Measurements from ENCODE around the gene PLAAT5. TPM values are rescaled to one million over a fixed set of nuclear protein-coding genes. Genes with fewer than 3 reads are reported as not detected.
A peak's percentile ranks its signal among the peaks of the same experiment; 100 is the strongest.
"Not testable (repeated sequence)": the region's sequence is repeated elsewhere in the genome, so short reads cannot be mapped to it uniquely, and the experiment has no call there.

The PLAAT5 gene, protein sequence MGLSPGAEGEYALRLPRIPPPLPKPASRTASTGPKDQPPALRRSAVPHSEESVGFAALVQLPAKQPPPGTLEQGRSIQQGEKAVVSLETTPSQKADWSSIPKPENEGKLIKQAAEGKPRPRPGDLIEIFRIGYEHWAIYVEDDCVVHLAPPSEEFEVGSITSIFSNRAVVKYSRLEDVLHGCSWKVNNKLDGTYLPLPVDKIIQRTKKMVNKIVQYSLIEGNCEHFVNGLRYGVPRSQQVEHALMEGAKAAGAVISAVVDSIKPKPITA
- under 1 TPM in 1 of 2 donors, not detected in 1; 0.36 TPM for total RNA-seq

DNA sequence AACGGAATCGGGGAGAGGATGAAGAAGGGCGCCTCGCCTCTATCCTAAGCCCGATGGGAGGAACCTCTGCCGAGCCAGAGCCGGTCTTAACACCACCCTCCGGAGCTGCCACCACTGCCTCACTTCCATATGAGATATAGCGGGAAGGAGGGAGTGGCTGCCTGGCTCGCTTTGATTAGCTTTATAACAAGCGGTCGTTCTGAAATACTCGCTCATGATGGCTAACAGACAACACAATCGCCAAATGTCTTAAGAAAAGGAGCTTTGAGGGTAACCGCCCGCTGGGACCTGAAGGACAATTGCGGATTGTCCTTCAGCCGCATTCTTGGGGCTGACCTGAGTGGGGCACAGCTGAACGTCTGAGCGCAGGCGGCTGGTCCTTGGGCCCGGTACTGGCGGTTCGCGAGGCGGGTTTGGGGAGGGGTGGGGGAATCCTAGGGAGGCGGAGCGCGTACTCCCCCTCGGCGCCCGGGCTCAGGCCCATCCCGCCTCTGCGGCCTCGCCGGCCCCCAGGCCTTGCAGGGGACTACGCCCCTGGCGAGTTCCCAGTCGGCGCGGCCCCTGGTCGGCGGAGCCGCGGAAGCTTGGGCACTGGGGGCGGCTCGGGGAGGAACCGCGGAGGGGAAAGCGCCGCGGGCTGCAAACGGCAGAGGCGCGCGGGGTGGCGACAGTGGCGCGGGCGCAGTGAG, at the start of gene PLAAT5:
Gene PLAAT5 (minus strand): TSS at position 617 of the 689 bp plus-strand sequence. CDS start 133 bp downstream, at position 484.
- H3K27me3 Mint-ChIP-seq, result peaks cover 12 to 17% of the 10 kb centered on the region in 2 donors
- DNase-seq (ENCODE audit: low spot score), result peak; percentile 63
- H3K4me3 Mint-ChIP-seq, result peak within 1 kb of the TSS; percentile 73
- H3K36me3 Mint-ChIP-seq, result peaks cover under 1% of the 10 kb centered on the region
- no peaks in the 10 kb centered on the region for H3K9me3 Mint-ChIP-seq
- peak within 1 kb of the TSS in 1 of 2 donors; percentile 16 for H3K27ac Mint-ChIP-seq
- peak; percentile 67 to 84 for ATAC-seq
- H3K4me1 Mint-ChIP-seq (ENCODE audit: low read depth in 2 of 2), result peaks cover 6 to 16% of the 10 kb centered on the region in 2 donors

DNA sequence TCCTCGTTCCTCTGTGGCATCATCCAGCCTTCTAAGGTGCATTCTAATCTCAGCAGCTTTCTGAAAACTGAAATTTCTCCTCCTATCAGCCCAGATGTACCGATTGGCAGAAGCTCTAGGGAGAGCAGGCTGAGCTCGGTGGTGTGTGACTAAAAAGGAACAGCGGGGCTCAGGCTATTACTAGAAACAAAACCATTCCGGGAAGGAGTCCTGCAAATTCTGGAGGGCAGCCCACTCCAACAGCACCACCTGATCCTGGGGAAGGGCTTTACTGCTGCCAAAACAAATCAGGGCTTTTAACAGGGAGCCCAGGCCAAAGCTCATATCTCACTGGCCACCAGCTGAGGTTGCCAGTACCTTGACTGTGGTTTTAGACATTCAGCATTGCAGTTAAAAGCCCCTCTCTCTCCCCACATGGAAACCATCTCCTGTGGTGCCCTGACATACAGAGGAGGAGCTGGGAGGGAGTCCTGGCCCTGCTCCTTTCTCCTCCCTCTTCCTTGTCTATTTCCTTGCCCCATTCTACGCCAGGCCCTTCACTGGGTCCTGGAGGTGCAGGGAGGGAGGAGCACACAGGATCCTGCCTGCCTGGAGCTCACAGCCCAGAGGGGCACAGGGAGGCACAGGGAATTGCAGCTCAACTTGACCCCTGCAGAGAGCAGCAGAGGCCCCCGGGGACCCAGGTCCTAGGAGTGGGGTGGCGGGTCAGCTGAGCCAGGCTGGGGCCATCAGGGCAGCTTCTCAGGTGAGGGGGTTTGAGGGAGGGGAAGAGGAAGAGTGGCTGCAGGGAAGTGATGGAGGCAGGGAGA, 46.5 kb upstream of the PLAAT5 start:
- peak; percentile 30 to 58 for ATAC-seq
- peaks cover 64 to 73% of the 10 kb centered on the region in 2 donors for H3K4me1 Mint-ChIP-seq (ENCODE audit: low read depth in 2 of 2)
- peak; percentile 61 for DNase-seq (ENCODE audit: low spot score)

DNA sequence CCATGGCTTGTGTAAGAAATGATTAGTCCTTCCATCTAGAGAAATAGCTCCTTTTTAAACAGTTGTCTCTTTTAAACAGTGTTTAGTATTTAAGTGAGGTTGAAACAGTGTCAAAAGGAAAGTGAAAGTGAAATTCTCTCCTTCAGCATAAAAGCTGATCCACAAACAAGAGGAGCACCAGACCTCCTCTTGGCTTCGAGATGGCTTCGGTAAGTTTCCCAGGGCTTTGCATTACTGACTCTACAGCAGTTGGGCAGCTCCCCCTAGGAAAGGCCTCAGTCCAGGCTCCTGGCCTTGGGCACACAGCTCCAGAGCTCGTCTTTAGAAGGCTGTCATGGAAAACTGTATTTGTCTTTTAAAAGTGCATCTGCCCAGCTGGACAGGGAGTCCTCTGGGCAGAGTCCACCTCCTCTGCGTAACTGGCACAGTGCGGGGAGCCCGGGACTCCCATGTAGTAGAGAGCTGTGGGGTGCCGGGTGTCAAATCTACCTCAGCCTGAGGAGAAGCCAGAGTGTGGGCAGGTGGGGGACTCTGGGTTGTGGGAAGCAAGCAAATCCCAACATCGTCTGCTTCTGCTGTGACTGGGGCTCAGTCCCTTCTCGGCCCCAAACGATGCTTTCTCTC, 45.8 kb upstream of the PLAAT5 start, which contains the start of gene PLAAT4:
Gene PLAAT4 (plus strand): TSS at position 140 of the 624 bp plus-strand sequence. CDS start 61 bp downstream, at position 201.
- Mint-ChIP-seq H3K4me3 (peak within 1 kb of the TSS; percentile 87), H3K4me1 (ENCODE audit: low read depth in 2 of 2) (peaks cover 66 to 77% of the 10 kb centered on the region in 2 donors), H3K9me3 (no peaks in the 10 kb centered on the region), H3K27me3 (no peaks in the 10 kb centered on the region), H3K27ac (peak within 1 kb of the TSS; percentile 82 to 97), H3K36me3 (no peaks in the 10 kb centered on the region)
- ATAC-seq (peak; percentile 67 to 77), DNase-seq (ENCODE audit: low spot score) (peak; percentile 59)

More for the DNA sequence above, 46.5 kb upstream of the PLAAT5 start:
- peaks cover 4% of the 10 kb centered on the region for H3K36me3 Mint-ChIP-seq
- no peaks in the 10 kb centered on the region for H3K9me3 Mint-ChIP-seq
- no peaks in the 10 kb centered on the region for H3K27me3 Mint-ChIP-seq
- H3K27ac Mint-ChIP-seq, result peak overlapping the region; percentile 82 to 97
- peak overlapping the region; percentile 87 for H3K4me3 Mint-ChIP-seq

DNA sequence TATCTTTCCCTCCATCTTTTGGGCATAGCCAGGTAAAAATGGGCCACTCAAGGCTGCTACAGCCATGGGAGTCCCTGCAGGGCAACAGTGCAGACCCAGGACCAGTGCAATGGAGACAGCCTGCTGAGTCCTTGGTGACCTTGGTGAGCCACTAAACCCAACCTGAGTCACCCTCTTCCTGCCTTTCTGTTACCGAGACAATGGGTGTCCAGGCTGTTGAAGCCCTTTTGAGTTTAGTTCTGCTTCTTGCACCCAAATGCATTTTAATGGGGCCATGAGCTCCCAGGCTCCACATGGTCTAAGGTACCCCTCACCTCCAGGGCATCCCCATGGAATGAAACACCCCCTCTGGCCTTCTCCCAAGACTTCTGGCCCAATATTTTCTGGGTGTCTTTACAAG, 44.8 kb upstream of the PLAAT5 start:
- DNase-seq (ENCODE audit: low spot score), result no peak
- H3K36me3 Mint-ChIP-seq, result no peaks in the 10 kb centered on the region

DNA sequence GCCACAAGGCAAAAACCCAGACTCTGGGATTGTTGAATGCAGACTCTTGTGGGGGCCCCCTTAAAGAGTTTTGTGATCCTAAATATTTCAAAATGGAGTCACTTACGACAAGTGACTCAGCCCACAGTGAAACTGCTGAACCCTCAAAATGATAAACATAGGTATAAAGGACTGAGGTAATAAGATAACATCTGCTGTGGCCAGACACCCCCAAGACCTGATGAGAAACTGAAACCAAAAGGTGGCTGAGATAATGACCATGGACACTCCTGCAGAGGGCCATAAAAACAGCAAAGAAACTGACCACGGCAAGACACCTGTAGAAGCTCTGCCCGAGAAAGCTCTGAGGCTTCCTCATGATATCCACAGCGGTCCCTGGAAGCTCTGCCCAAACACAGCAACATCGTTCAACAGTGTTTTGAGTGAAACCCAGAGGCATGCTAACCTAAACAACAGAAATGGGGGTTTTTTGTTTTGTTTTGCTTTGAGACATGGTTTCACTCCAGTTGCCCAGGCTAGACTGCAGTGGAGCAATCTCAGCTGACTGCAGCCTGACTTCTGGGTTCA, 44.0 kb upstream of the PLAAT5 start:
- Mint-ChIP-seq H3K36me3 (no peaks in the 10 kb centered on the region), H3K4me1 (ENCODE audit: low read depth in 2 of 2) (peaks cover 70 to 83% of the 10 kb centered on the region in 2 donors), H3K27ac (peak overlapping the region; percentile 82 to 97), H3K4me3 (peak overlapping the region; percentile 87), H3K9me3 (no peaks in the 10 kb centered on the region), H3K27me3 (no peaks in the 10 kb centered on the region)
- DNase-seq (ENCODE audit: low spot score), result no peak
- peak; percentile 57 to 75 for ATAC-seq

More for the DNA sequence above, 44.8 kb upstream of the PLAAT5 start:
- ATAC-seq, result peak; percentile 47 to 70
- Mint-ChIP-seq H3K4me1 (ENCODE audit: low read depth in 2 of 2) (peaks cover 70 to 85% of the 10 kb centered on the region in 2 donors), H3K4me3 (peak overlapping the region; percentile 87), H3K27me3 (no peaks in the 10 kb centered on the region), H3K9me3 (no peaks in the 10 kb centered on the region), H3K27ac (peak overlapping the region; percentile 82 to 97)

DNA sequence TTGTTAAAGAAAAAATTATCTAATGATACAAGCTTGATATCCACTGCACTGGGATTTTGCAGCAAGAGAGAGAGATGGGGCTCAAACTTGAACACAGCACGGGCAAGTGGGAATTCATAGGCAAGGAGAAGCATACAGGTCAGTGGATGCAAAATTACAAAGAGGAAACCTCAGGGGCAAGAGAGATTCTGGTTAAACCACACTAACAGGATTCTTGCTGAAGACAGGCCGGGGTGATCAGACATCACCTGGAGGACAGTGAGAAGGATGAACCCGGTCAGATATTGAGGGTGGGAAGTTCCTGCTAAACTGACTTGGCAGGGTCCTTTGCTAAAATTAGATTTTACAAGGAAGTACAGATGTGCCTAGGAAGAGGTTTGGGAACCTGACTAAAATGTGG, 43.1 kb upstream of the PLAAT5 start:
- H3K4me1 Mint-ChIP-seq (ENCODE audit: low read depth in 2 of 2), result peaks cover 72 to 90% of the 10 kb centered on the region in 2 donors
- peak overlapping the region; percentile 11 for H3K4me3 Mint-ChIP-seq
- peak overlapping the region; percentile 82 to 97 for H3K27ac Mint-ChIP-seq
- DNase-seq (ENCODE audit: low spot score) (no peak), ATAC-seq (no peak)
- no peaks in the 10 kb centered on the region for H3K27me3 Mint-ChIP-seq
- H3K9me3 Mint-ChIP-seq, result no peaks in the 10 kb centered on the region
- no peaks in the 10 kb centered on the region for H3K36me3 Mint-ChIP-seq

DNA sequence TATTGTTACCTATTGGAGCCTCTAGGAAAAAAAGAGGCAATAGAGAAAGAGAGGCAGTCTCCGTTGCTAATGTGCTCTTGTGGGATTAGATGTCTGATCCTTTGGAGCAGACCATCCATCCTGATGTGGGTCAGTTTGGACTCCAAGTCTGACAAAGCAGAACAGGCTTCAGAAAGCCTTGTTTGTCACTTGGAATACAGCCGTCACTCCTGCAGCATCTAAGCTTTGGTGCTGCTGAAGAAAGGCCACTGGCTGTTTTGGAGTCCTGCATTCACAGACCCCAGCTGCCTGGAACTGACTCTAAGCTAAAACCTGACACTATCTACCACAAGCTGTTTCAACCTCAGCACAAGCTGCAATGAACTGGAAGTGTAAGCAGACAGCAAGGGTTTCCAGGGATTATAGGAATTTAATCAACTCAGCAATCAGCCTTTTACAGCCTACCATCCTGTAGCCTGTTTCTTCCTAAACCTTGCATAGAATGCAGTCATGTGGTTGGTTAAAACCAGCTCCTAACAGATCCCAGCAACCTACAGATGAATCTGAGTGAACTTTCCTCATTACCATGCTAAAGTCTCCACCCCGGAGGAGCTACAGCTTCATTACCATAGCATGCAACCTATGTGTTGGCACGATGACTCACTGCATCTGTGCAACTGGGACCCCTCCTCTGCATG, 42.0 kb upstream of the PLAAT5 start:
- no peaks in the 10 kb centered on the region for H3K27me3 Mint-ChIP-seq
- peaks cover 64 to 83% of the 10 kb centered on the region in 2 donors for H3K4me1 Mint-ChIP-seq (ENCODE audit: low read depth in 2 of 2)
- H3K4me3 Mint-ChIP-seq, result peak overlapping the region; percentile 11
- no peaks in the 10 kb centered on the region for H3K9me3 Mint-ChIP-seq
- ATAC-seq, result no peak
- no peaks in the 10 kb centered on the region for H3K36me3 Mint-ChIP-seq
- no peak for DNase-seq (ENCODE audit: low spot score)
- peak overlapping the region; percentile 82 to 97 for H3K27ac Mint-ChIP-seq

DNA sequence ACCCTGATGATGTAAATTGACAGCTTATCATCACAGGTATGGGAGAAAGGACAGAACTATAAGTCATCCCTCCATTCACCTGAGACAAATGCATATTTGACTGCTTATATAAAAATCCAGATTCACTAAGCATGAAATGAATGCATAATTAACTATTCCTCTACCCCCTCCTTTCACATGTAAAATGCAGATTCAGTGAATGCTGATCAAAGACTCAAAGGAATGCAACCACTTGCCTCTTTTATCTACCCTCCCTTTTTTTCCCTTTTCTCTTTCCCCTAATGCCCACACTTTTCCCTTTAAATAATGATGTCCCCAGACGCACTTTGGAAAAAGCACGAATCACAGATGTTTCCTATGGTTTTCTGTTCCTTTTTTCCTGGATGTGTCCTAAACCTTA, 41.1 kb upstream of the PLAAT5 start:
- Mint-ChIP-seq H3K4me3 (peak overlapping the region; percentile 76), H3K36me3 (no peaks in the 10 kb centered on the region), H3K4me1 (ENCODE audit: low read depth in 2 of 2) (peaks cover 56 to 74% of the 10 kb centered on the region in 2 donors), H3K27me3 (no peaks in the 10 kb centered on the region), H3K27ac (peak overlapping the region; percentile 33 to 74), H3K9me3 (no peaks in the 10 kb centered on the region)
- ATAC-seq, result no peak
- DNase-seq (ENCODE audit: low spot score), result no peak

DNA sequence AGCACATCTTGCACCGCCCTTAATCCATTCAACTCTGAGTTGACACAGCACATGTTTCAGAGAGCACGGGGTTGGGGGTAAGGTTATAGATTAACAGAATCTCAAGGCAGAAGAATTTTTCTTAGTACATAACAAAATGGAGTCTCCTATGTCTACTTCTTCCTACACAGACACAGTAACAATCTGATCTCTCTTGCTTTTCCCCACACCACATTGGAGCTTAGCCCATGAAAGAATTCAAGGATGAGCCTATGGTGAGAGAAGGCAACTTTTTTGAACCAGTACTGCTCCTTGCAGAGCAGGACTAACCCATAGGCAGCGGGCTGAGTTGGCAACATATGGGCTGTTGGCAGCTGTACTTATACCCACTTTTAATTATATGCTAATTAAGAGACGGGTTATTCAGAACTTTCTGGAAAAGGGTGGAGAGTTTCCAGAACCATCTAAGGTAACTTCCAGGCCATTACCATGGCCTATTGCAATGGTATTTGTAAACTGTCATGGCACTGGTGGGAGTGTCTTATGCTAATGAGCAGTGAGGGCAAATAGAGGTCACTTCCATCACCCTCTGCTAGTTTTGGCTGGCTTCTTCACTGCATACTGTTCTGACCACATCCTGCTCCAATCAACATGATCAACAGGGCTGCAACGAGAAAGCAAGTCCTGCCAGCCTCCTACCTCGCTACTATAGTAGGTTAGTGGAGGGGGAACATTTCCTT, 40.3 kb upstream of the PLAAT5 start:
- H3K4me1 Mint-ChIP-seq (ENCODE audit: low read depth in 2 of 2), result peaks cover 50 to 66% of the 10 kb centered on the region in 2 donors
- peak; percentile 89 to 96 for ATAC-seq
- not testable (repeated sequence) for DNase-seq (ENCODE audit: low spot score); H3K27me3 Mint-ChIP-seq; H3K36me3 Mint-ChIP-seq; H3K9me3 Mint-ChIP-seq
- H3K4me3 Mint-ChIP-seq, result peak overlapping the region; percentile 76
- peak overlapping the region; percentile 33 to 74 for H3K27ac Mint-ChIP-seq

DNA sequence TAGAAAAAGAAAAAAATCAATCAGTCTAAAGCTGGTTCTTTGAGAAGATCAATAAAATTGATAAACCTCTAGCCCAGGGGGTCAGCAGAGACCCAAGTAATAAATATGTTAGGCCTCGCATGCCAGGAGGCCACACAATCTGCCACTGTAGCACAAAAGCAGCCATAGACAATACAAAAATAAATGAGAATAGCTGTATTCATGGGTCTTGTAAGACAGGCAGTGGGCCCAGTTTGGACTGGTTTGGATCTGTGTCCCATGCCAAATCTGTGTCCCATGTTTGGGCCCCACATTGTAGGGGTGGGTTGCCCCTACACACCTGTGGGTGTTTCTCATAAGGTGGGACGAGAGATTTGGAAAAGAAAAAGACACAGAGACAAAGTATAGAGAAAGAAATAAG, 39.1 kb upstream of the PLAAT5 start:
- peak overlapping the region; percentile 12 to 44 for H3K27ac Mint-ChIP-seq
- H3K4me1 Mint-ChIP-seq (ENCODE audit: low read depth in 2 of 2), result peaks cover 38 to 54% of the 10 kb centered on the region in 2 donors
- H3K36me3 Mint-ChIP-seq, result no peaks in the 10 kb centered on the region
- H3K27me3 Mint-ChIP-seq, result no peaks in the 10 kb centered on the region
- H3K4me3 Mint-ChIP-seq, result no peak overlapping the region
- ATAC-seq (no peak), DNase-seq (ENCODE audit: low spot score) (no peak)
- H3K9me3 Mint-ChIP-seq, result no peaks in the 10 kb centered on the region

DNA sequence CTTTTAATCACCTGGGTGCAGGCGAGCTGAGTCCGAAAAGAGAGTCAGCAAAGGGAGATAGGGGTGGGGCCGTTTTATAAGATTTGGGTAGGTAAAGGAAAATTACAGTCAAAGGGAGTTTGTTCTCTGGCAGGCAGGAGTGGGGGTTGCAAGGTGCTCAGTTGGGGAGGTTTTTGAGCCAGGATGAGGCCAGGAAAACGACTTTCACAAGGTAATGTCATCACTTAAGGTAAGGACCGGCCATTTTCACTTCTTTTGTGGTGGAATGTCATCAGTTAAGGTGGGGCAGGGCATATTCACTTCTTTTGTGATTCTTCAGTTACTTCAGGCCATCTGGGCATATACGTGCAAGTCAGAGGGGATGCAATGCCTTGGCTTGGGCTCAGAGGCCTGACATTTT, 38.4 kb upstream of the PLAAT5 start:
- not testable (repeated sequence) for ATAC-seq; H3K9me3 Mint-ChIP-seq; H3K27me3 Mint-ChIP-seq; H3K36me3 Mint-ChIP-seq; H3K4me3 Mint-ChIP-seq; DNase-seq (ENCODE audit: low spot score)
- Mint-ChIP-seq H3K27ac (peak overlapping the region; percentile 12 to 44), H3K4me1 (ENCODE audit: low read depth in 2 of 2) (peaks cover 34 to 50% of the 10 kb centered on the region in 2 donors)

DNA sequence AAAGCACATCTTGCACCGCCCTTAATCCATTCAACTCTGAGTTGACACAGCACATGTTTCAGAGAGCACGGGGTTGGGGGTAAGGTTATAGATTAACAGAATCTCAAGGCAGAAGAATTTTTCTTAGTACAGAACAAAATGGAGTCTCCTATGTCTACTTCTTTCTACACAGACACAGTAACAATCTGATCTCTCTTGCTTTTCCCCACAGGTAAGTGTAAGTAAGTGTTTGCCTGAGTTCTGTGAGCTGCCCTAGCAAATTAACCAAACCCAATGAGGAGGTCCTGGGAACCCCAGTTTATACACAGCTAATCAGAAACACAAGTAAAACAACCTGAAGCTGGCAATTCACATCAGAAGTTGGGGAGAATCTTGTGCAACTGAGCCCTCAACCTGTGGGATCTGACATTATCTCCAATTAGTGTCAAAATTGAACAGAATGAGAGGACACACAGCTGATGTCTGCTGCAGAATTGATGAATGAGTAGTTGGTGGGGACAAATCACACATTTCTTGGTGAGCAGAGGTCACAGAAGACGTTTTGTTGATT, 37.8 kb upstream of the PLAAT5 start:
- not testable (repeated sequence) for H3K27me3 Mint-ChIP-seq; DNase-seq (ENCODE audit: low spot score); H3K9me3 Mint-ChIP-seq; H3K36me3 Mint-ChIP-seq; ATAC-seq; H3K4me3 Mint-ChIP-seq
- Mint-ChIP-seq H3K4me1 (ENCODE audit: low read depth in 2 of 2) (peaks cover 29 to 44% of the 10 kb centered on the region in 2 donors), H3K27ac (peak overlapping the region in 1 of 2 donors; percentile 44)

All from natural killer cell treated with Interleukin-12 subunit alpha and Interleukin-12 subunit beta and Interleukin-15 and Interleukin-18, amount 100 ng/mL, for 72 hours (primary cell).